ENCODE measurements around the gene ABCC8.

The ABCC8 gene

DNA sequence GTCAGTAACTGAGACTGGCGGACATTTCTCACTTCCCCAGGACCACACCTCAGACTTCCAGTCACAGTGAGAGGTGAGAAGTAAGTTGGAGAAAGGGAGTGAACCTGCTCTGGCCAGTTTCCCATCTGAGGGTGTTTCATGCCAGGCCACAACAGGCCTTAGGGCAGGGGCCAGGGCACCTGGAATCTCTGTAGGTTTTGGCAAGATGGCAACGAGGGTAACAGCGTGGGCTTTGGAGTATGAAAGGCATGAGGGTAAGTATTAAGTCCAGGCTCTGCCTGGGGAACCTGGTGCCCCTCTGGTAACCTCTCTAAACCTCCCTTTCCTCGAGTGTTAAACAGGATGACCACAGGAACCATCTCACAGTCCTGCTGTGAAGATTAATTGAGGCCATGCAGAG, 28.5 kb upstream of the ABCC8 start:
- DNase-seq = no peak

GRCh38 chr11:17504330-17505107, 27.9 kb upstream of the ABCC8 start:
- peak; percentile 62 to 88 (median 84) for DNase-seq

DNA sequence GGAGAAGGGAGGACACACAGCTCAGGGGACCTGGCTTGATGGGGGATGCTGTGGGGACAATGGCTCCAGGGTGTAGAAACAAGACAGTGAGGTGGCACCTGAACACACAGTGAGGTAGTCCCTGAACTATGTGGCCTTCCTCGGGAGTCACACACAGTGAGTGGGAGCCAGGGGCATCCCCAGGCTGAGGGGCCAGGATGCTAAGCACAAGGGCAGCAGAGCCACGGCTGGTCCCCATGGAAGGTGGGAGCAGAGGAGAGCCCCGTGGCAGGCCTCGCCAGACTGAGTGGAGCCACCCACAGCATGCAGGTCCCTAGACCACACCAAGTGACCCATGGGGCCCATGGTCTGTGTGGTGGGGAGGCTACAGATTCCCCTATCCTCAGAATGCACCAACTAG, 26.0 kb upstream of the ABCC8 start:
- DNase-seq = no peak

- no peak for DNase-seq
Observed at GRCh38 chr11:17500673-17501072, 24.0 kb upstream of the ABCC8 start.

DNA sequence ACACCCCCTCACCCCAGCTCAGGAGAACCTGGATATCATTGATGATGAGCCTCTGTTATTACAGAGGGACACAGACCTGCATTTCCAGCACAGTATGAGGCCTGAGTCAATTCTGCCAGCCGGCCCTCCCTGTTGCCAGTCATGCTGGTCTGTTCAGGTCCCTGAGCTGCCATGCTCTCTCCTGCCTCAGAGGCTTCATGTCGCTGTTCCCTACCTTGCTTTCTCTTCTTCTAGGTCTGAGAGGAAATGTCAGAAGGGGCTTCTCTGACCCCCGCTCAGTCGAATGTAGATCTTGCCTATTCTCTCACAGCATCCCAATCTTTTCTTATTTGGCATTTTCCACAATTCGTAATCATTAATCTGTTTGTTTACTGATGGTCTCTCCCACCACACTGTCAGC, 21.8 kb upstream of the ABCC8 start:
- peak in 2 of 3 experiments; percentile 81 to 83 for DNase-seq

GRCh38 chr11:17498058-17498457, 21.4 kb upstream of the ABCC8 start:
- peak; percentile 81 to 89 (median 83) for DNase-seq

- DNase-seq = no peak
Observed at GRCh38 chr11:17496406-17496805, 19.8 kb upstream of the ABCC8 start.

DNA sequence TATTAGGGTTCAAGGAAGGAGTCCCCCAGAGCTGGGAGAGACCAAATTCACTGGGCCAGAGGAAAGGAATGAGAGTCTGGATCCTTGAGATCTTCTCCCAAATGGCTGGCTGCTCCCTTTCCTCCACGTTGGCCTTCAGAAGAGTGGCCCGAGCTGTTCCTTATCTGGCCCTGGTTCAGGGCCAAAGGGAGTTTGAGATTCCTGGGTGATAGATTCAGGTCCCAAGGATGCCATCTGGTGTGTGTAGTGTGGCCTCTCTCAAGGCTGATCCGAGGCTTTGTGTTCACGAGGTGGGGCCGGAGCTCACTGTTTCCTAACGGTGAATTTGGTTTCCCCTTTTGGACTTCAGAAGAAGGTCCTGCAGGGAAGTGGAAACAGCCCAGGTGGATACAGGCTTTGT, 17.4 kb upstream of the ABCC8 start:
- no peak for DNase-seq

GRCh38 chr11:17490938-17491337, 14.3 kb upstream of the ABCC8 start:
- DNase-seq = no peak

- DNase-seq = no peak
Observed at GRCh38 chr11:17490232-17490631, 13.6 kb upstream of the ABCC8 start.

DNA sequence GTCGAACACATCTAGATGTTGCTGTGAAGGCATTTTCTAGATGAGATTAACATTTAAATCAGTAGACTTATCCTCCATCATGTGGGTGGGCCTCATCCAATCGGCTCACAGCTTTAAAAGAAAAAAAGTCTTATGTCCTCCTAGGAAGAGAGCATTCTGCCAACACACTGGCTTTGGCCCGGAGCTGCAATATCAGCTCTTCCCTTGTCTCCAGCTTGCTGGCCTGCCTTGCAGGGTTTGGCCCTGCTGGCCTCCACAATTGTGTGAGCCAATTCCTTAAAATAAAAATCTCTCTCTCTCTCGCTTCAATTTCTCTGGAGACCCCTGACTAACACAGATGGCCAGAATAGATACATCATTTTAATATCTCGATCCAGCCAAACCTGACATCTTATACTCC, 13.1 kb upstream of the ABCC8 start:
- DNase-seq = no peak

DNA sequence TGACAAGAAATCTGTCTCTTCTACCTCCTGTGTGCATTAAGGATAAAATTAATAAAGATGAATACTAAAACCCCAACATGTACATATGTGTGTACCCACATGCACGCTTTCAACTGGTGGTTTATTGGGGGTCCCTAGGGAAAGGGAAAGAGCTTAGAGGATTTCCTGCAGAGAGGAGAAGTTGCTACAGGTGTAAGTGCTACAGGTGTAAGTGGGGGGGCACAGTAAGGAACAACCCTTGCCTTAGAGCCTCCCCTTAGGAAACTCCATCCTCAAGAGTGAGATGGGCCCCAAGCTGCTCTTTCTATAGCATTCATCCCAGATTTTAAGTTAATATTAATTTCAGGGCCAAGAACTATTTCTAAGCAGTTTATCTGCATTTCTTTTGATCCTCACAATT, 11.9 kb upstream of the ABCC8 start:
- no peak for DNase-seq

DNA sequence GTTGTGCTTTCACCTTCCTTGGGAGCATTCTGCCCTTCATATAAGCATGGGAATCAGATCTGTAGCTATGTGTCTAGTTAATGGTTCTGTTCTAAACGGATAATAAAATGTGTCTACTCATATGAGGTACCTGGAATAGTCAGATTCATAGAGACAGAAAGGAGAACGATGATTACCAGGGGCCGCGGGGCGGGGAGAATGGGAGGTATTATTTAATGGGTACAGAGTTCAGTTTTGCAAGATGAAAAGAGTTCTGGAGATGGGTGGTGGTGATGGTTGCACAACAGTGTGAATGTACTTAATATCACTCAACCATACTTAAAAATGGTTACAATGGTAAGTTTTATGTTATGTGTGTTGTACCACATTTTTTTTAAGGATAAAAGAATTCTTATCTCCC, 10.0 kb upstream of the ABCC8 start:
- DNase-seq = no peak

- DNase-seq = no peak
Observed at GRCh38 chr11:17483505-17483904, 6.9 kb upstream of the ABCC8 start.

GRCh38 chr11:17481905-17482304, 5.3 kb upstream of the ABCC8 start:
- DNase-seq = no peak

DNA sequence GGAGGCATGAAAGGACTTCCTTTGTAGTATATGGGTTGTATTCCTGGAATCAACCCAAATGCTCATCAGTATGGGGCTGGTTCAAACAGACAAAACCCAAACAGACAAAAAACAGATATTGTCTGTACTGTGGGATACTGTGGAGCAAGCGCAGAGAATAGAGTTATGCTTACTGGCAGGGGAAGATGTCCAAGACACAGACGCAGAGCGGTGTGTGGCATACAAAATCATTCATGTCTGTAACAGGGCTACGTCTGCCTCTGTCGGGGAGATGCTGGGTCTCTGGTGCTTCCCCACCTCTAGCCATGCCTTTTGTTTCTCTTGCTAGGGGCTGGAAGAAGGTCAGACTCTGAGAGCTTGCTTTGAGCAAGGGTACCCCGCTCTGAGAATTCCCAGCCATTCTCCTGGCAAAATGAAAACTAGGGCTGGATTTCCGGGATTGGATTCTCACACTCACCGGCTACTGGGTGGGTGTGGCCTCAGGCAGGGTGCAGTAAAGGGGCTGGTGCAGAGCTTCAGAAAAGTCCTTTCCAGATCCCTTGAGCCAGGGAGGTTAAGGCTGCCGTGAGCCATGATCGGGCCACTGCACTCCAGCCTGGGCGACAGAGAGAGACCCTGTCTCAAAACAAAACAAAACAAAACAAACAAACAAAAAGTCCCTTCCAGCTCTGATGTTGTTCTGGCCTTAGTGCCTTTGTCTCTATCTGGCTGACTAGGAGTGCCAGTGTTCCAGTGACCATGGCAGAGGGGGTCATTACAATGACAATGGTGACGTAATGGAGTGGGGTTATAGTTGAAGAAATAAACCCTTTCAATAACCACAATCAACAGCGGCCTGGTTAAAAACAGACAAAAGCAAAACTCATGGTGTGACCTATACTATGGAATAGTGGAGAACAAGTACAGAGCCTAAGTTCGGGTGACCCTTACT, 2.9 kb upstream of the ABCC8 start:
- peak; percentile 79 to 90 (median 84) for DNase-seq

DNA sequence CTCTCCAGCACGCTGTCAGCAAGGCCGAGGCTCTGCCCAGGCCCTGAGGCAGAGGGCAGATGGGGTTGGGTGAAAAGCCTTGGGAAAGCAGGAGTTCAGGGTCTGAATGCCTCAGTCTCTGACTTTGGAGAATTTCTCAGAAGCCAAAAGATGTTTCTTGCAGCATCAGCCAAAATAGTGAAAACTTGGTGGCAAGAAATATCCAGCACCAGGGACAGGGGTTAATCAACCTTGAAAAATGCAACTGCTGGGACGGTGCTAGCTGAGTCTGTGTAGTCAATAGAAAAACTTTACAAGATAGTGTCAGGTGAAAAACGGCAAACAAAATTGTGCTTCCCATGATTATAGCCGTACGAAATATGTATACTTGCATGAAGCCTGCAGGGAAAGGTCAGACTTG, 1.4 kb upstream of the ABCC8 start:
- no peak for DNase-seq

DNA sequence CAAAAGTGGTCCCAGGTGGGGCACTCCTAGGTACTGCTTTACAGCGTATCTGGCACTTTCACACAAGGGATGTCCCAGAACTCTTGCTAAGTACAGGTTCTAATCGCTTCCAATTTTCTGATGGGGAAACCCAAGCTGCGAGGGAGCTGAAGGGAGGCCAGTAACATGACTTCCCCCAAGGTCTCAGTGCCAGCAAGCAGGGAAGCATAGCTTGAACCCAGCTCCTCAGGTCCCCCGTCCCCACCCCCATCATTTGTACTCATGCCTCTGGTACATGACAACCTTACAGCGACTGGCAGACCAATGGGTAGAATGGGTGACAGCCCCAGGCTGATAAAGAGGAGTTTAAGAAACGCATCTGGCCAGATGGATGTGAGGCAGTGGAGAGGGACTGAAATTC, 716 bp upstream of the ABCC8 start:
- DNase-seq = no peak

DNA sequence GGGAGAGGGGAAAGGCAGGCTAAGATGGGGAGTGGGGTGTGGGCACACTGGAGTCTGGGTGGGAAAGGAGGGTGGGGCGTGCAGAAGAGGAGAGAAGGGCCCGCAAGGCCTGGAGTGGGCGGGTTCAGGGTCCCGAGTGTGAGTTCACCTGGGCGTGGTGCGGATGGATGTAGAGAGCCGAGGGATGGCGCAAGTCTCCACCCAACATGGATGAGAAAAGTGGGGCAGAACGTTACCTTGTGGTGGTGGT, 364 bp upstream of the ABCC8 start:
- DNase-seq = no peak

GRCh38 chr11:17475666-17476316, 854 bp downstream of the ABCC8 start:
- peak in 1 of 3 experiments; percentile 50 for DNase-seq

- DNase-seq = peak in 1 of 3 experiments; percentile 27
Observed at GRCh38 chr11:17473071-17473744, 3.4 kb downstream of the ABCC8 start.

GRCh38 chr11:17472467-17472866, 4.2 kb downstream of the ABCC8 start:
- no peak for DNase-seq

DNA sequence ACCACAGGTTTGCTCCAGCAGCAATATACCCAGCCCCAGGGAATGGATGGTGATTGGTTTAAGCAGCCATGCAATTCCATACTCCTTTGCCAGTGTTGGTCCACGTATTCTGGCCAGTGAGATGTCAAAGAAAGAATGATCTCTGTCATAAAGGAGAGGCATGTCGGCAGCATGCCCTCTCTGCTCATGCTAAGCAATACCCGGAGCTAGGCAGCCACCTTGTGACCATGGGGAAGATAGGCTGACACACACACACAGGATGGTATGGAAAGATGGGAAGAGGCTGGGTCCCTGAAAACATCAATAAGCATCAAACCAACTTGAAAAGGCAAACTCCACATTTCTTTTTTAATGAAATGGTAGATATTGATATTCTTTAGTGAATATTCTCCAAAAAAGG, 5.1 kb downstream of the ABCC8 start:
- DNase-seq = no peak
